ENCODE results near the gene KSR1.
"Not testable (repeated sequence)": the region's sequence is repeated elsewhere in the genome, so short reads cannot be mapped to it uniquely, and the experiment has no call there.

The KSR1 gene

GRCh38 chr17:27621942-27622559 is 165.8 kb downstream of the KSR1 start:
- DNase-seq = no peak

DNA sequence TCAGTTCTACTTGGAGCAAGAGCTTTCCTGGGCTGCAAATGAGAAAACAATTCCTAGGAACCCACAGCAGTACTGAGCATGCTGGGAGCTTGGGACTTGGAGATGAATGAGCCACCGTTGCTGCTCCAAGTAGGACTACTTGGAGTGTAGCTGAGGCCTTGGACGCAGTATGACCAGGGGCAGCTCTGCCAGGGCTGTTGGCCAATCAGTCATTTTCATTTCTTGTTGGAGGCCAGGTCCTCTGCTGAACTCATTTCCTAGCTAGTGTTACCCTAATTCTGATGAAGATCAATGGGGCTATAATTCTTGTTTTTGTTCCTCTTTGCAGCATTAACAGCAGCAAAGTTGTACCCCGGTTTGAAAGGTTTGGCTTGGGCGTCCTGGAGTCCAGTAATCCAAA is 166.7 kb downstream of the KSR1 start:
- no peak for DNase-seq

- DNase-seq = no peak
These were observed 167.4 kb downstream of the KSR1 start for GRCh38 chr17:27623614-27624013.

- no peak for DNase-seq
These were observed 168.3 kb downstream of the KSR1 start for GRCh38 chr17:27624539-27624938.

DNA sequence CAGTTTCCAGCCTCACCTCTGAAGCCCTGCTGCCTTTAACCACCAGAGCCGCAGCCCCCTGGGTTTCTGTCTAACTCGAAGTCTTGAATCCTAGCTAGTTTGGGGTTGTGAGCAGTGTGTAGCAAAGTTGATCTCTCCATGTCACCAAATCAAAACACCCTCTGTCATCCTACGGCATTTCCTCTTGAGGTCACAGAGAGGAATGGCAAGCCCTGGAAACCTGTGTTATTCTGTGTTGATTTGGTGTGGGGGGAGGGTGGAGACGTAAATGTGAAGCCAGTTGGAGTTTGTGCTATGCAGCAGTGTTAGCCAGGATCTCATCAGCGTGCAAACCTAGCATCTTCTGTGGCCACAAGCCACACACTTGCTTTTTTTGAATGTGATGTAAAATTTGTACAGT is 169.6 kb downstream of the KSR1 start:
- DNase-seq = no peak

GRCh38 chr17:27627514-27627913 is 171.3 kb downstream of the KSR1 start:
- DNase-seq = no peak

GRCh38 chr17:27628376-27628775 is 172.1 kb downstream of the KSR1 start:
- no peak for DNase-seq

GRCh38 chr17:27629260-27629659 is 173.0 kb downstream of the KSR1 start:
- DNase-seq = not testable (repeated sequence)

- DNase-seq = no peak
These were observed 174.6 kb downstream of the KSR1 start, which contains the start of gene LGALS9 for GRCh38 chr17:27630607-27631410. Gene LGALS9 (plus strand): TSS chr17:27631188. CDS start chr17:27631266, 78 bp downstream.

- DNase-seq = no peak
These were observed 175.1 kb downstream of the KSR1 start for GRCh38 chr17:27631411-27631760.

DNA sequence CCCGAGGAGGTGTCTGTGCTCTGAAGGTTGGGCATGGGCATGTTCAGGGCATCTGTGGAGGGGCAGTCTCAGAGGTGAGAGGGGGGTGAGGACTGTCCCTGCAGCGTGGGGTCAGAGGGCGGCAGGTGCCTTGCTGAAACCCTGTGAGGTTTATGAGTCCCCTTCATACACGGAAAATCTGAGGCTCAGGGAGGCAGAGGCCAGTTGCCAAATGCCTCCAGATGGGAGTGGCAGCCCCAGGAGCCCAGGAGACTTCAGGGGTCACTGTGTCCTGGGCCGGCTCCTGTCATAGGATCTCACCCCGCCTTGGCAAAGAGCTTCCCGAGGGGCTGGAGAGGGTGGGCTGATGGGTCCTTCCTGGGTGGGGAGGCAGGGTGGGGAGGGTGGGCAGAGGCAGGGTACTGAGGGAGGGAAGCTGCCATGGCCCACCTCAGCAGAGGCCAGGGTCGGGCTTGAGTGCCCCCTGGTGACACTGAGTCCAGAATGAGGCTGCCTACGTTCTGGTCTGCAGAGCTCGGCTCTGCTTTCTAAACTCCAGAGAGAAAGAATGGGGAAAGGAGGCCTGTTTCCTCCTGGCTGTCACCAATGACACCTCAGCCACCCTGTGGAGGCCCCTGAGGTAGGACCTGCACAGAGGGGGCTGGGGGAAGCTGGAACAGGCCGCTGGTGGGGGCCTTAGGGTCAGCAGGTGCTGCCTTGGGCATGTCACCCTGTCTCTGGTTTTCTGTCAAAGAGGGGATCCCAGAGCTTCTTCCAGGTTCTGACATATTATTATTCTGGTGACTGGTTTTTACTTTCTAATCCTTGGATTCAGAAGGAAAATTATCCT is 175.9 kb downstream of the KSR1 start:
- no peak for DNase-seq

DNA sequence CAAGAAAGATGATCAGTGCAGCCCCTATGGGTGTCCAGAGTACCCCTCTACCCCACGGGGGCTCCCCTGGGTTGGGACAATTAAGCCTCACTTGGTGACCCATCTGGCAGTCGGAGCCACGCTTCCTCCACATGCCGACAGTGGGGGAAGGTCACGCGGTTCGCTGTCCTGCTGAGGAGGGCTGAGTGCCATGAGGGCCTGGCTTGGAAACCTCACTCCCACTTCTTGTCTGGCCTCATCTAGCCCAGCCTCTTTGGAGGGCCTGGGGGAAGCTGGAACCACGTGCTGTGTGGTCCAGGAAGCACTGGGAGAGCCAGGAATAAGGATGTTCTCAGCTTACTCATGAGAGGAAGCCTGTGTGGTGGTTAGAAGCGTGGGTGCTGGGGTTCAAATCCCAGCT is 176.5 kb downstream of the KSR1 start:
- not testable (repeated sequence) for DNase-seq

- no peak for DNase-seq
These were observed 177.2 kb downstream of the KSR1 start for GRCh38 chr17:27633312-27634025.

DNA sequence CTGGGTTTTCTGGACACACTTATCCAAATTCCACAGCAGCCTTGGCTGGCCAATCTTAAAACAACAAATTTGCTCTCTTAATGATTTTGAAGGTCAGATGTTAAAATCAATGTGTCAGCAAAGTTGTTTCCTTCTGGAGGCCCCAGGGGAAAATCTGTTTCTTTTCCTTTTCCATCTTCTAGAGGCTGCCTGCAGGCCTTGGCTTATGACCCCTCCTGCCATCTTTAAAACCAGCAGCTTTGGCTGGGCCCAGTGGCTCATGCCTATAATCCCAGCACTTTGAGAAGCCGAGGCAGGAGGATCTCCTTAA is 177.7 kb downstream of the KSR1 start:
- no peak for DNase-seq

GRCh38 chr17:27634776-27635175 is 178.5 kb downstream of the KSR1 start:
- DNase-seq = no peak

GRCh38 chr17:27635275-27635823 is 179.1 kb downstream of the KSR1 start:
- no peak for DNase-seq

DNA sequence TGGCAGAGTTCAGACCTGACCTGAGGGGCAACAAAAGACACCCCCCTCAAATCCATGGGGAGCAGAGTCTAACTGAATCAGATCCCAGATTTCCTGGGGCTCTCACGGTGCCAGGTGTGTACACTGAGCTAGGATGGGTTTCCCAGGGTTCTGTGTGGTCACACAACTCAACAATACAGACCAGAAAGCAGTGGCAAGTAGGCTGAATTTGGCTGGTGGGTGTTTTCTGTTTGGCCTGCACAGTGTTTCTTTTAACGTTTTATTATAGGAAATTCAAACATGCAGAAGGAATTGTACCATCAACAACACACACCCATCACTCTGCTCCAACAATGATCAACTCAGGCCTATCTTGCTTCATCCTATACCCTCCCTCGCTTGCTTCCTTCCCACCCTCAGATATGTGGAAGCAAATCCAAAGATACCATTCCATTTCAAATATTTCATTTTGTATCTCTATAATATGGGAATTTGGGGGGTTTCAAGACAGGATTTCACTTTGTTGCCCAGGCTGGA is 179.8 kb downstream of the KSR1 start:
- DNase-seq = not testable (repeated sequence)

- DNase-seq = not testable (repeated sequence)
These were observed 181.6 kb downstream of the KSR1 start for GRCh38 chr17:27637818-27638217.

- DNase-seq = not testable (repeated sequence)
These were observed 182.2 kb downstream of the KSR1 start for GRCh38 chr17:27638415-27638914.

- no peak for DNase-seq
These were observed 184.5 kb downstream of the KSR1 start for GRCh38 chr17:27640790-27641189.

GRCh38 chr17:27644586-27644985 is 188.3 kb downstream of the KSR1 start:
- no peak for DNase-seq

DNA sequence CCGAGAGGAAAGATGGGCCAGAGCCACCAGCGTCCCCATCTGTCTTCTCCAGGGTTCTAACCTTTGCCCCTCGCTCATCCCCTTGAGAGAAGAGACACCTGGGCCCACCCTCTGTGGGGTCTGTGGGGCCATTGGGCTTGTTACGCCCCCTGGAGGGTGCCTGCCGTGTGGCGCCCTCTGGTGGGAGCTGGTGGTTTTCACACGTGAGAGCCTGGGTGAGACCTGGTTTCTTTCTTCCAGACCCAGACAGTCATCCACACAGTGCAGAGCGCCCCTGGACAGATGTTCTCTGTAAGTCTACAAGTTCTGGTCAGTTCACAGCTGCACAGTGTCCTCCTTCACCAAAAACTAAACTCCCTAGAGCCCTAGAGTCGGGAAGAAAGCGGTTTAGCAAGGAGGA is 189.4 kb downstream of the KSR1 start:
- DNase-seq = not testable (repeated sequence)
